Measurements from ENCODE around the gene FRG2C. TPM values are rescaled to one million over a fixed set of nuclear protein-coding genes. Genes with fewer than 3 reads are reported as not detected.
A peak's percentile ranks its signal among the peaks of the same experiment; 100 is the strongest.
"Not testable (repeated sequence)": the region's sequence is repeated elsewhere in the genome, so short reads cannot be mapped to it uniquely, and the experiment has no call there.

The FRG2C gene
- total and polyA plus RNA-seq, 7 donors: not detected

DNA sequence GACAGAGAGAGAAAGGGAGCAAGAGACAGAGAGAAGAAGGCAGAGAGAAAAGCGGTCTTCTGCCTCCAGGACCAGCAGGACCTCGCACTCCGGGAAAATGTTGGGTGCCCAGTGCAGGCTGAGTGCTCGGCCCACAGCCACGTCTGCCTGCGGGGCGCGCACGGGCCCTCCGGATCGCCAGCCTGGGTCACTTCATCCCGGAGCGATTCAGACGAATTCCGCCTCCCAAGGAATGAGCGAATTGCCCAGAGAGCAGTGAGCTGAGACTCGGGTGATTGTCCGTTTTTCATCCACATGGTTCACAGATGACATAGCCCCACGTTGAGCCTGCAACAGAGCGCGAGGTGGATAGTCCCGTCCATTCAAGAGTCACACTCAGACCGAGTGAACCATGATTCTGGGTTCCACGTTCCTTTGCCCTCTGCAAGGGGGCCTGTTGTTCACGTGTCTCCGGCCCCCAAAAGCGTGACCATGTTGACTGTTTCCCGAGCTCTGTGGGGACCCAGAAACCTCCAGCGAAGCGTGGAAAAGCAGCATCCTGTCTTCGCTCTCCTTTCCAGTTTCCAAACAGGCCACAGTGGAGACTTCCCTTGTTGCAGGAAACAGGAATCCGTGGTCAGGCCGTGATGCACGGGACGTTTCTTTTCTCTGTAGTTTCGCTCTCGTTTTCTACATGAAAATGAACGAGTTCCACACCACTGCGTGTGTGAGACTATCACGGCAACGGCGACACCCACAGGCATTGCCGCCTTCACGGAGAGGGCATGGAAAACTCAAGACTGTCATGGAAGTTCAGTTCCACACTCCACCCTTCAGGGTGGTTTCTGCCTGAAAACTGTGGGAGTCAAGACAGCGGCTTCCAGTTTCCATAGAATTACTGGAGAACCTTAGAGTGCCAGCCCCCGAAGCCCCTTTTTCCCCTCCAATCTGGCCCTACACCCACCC lies 3.9 kb downstream of the FRG2C start:
- peak overlapping the region; percentile 64 for H3K4me3 ChIP-seq
- H3K9me3 ChIP-seq; H3K36me3 ChIP-seq (ENCODE audit: insufficient read depth in 1 of 2, low read depth in 1 of 2); H3K27ac ChIP-seq; H3K4me1 ChIP-seq; ATAC-seq; intact Hi-C loops (cut with DNase I); DNase-seq: not testable (repeated sequence)
- H3K27me3 ChIP-seq (ENCODE audit: insufficient read depth in 3 of 3, low read length in 2 of 3): peaks cover 0 to 68% (median 26%) of the 10 kb centered on the region in 3 donors
- 29 to 38% (median 34%) methylated on average over 46 of the region's 46 CpGs for WGBS, 3 donors

DNA sequence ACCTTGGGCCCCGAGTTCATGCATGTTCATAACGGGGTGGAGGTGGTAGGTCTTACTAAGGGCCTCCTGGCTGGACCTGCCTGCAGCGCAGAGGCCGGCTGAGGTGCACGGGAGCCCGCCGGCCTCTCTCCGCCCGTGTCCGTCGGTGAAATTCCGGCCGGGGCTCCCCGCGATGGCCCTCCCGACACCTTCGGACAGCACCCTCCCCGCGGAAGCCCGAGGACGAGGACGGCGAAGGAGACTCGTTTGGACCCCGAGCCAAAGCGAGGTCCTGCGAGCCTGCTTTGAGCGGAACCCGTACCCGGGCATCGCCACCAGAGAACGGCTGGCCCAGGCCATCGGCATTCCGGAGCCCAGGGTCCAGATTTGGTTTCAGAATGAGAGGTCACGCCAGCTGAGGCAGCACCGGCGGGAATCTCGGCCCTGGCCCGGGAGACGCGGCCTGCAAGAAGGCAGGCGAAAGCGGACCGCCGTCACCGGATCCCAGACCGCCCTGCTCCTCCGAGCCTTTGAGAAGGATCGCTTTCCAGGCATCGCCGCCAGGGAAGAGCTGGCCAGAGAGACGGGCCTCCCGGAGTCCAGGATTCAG lies 4.7 kb downstream of the FRG2C start:
- intact Hi-C loops (cut with DNase I); H3K9me3 ChIP-seq; H3K27ac ChIP-seq; H3K36me3 ChIP-seq (ENCODE audit: insufficient read depth in 1 of 2, low read depth in 1 of 2); H3K4me1 ChIP-seq: not testable (repeated sequence)
- H3K27me3 ChIP-seq (ENCODE audit: insufficient read depth in 3 of 3, low read length in 2 of 3): peaks cover 0 to 75% (median 26%) of the 10 kb centered on the region in 3 donors
- peak overlapping the region; percentile 64 for H3K4me3 ChIP-seq
- DNase-seq (peak; percentile 76 to 91), ATAC-seq (peak; percentile 71 to 74 (median 72))
- 50 to 53% (median 51%) methylated on average over 51 to 53 of the region's 53 CpGs for WGBS, 3 donors

DNA sequence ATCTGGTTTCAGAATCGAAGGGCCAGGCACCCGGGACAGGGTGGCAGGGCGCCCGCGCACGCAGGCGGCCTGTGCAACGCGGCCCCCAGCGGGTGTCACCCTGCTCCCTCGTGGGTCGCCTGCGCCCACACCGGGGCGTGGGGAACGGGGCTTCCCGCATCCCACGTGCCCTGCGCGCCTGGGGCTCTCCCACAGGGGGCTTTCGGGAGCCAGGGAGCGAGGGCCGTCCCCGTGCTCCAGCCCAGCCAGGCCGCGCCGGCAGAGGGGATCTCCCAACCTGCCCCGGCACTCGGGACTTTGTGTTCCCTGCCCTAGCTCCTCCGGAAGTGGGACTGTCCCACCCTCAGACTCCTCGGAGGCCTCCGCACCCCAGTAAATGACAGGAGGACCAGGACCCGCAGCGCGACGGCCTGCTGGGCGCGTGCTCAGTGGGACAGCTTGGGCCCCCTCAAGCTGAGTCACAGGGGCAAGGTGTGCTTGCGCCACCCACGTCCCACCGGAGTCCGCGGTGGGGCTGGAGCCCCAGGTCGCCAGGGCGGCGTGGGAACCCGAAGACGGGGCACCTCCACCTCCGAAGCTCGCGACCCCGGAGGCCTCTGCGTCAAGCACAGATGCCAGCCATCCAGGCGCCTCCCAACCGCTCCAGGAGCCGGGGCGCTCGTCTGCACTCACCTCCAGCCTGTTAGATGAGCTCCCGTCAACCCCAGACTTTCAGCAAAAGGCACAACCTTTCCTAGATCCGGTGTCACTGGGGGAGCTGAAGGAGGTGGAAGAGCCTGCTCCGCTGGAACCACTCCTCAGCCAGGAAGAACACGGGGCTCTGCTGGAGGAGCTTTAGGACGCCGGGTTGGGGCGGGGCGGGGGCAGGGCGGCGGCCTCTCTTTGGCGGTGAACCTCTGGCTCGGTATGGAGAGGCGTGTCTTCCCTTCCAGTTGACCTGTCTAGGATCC lies 5.5 kb downstream of the FRG2C start:
- H3K9me3 ChIP-seq; H3K4me1 ChIP-seq; H3K36me3 ChIP-seq (ENCODE audit: insufficient read depth in 1 of 2, low read depth in 1 of 2); intact Hi-C loops (cut with DNase I); H3K27ac ChIP-seq: not testable (repeated sequence)
- DNase-seq (peak; percentile 52 to 78), ATAC-seq (peak; percentile 54 to 72 (median 66))
- peaks cover 0 to 79% (median 26%) of the 10 kb centered on the region in 3 donors for H3K27me3 ChIP-seq (ENCODE audit: insufficient read depth in 3 of 3, low read length in 2 of 3)
- H3K4me3 ChIP-seq: peak overlapping the region; percentile 64
- WGBS, 3 donors: 34 to 38% (median 37%) methylated on average over 71 of the region's 71 CpGs

DNA sequence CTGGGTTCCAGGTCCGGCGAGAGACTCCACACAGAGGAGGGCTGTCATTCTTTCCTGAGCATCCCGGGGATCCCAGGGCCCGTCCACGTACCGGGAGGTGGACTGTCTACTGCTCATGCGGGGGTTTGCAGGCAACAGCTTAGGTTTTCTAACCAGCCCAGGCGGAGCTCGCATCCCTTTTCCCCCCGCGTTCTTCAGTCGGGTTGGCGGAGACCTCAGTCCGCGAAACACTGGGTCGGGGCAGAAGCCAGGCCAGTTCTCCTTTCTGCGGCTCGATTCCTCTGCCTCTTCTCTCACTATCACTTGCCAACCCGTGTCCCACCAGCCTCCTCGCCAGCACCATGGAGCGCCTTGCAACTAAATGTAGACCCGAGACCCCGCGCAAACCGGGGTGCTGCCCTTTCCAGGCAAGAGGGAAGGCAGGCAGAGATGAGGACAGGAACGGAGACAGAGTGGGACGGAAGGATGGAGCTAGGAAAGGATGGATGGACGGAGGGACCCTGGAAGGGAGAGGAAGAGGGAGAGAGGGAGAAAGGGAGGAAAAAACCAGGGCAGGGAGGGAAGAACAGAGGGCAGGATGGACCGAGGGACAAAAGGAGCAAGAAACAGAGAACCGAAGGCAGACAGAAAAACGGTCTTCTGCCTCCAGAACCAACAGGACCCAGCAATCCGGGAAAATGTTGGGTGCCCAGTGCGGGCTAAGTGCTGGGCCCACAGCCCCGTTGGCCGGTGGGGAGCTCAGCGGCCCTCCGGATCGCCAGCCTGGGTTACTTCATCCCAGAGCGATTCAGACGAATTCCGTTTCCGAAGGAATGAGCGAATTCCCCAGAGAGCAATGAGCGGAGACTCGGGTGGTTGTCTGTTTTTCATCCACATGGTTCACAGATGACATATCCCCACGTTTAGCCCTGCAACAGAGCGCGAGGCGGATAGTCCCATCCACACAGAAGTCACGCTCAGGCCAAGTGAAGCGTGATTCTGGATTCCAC lies 6.5 kb downstream of the FRG2C start:
- Histone ChIP-seq H3K4me3 (peak overlapping the region; percentile 64), H3K27me3 (ENCODE audit: insufficient read depth in 3 of 3, low read length in 2 of 3) (peaks cover 0 to 73% (median 26%) of the 10 kb centered on the region in 3 donors)
- H3K27ac ChIP-seq; intact Hi-C loops (cut with DNase I); H3K4me1 ChIP-seq; H3K36me3 ChIP-seq (ENCODE audit: insufficient read depth in 1 of 2, low read depth in 1 of 2); ATAC-seq; H3K9me3 ChIP-seq; DNase-seq: not testable (repeated sequence)
- 10 to 15% (median 13%) methylated on average over 51 of the region's 51 CpGs for WGBS, 3 donors

DNA sequence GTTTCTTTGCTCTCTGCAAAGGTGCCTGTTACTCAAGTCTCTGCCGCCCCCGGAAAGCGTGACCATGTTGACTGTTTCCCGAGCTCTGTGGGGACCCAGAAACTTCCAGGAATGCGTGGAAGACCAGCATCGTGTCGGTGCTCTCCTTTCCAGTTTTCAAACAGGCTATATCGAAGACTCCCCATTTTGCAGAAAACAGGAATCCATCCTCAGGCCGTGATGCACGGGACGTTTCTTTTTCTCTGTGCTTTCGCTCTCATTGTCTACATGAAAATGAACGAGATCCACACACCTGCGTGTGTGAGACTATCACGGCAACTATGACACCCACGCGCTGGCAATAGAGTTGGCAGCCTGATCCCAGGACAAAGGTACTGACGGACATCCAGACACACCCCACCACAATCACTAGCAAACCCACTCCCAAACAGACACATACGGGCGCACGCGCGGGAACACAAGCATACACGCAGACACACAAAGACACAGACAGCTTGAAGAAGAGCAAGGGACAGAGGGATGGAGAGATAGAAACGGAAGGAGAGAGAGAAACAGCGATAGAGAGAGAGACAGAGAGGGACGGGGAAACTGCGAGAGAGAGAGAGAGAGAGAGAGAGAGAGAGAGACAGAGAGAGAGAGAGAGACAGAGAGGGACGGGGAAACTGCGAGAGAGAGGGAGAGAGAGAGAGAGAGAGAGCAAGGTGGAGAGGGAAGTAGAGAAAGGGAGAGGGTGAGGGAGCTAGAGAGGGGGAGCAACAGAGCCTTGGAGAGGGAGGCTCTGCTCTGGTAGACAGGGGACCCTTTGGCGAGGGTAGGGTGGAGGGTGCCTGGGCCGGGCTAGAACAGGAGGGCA lies 7.4 kb downstream of the FRG2C start:
- Histone ChIP-seq H3K4me3 (peak overlapping the region; percentile 64), H3K27ac (peak overlapping the region; percentile 68), H3K27me3 (ENCODE audit: insufficient read depth in 3 of 3, low read length in 2 of 3) (peaks cover 0 to 67% (median 24%) of the 10 kb centered on the region in 3 donors)
- intact Hi-C loops (cut with DNase I); H3K9me3 ChIP-seq; ATAC-seq; H3K4me1 ChIP-seq; DNase-seq; H3K36me3 ChIP-seq (ENCODE audit: insufficient read depth in 1 of 2, low read depth in 1 of 2): not testable (repeated sequence)
- WGBS, 3 donors: 18 to 20% (median 18%) methylated on average over 32 of the region's 32 CpGs

DNA sequence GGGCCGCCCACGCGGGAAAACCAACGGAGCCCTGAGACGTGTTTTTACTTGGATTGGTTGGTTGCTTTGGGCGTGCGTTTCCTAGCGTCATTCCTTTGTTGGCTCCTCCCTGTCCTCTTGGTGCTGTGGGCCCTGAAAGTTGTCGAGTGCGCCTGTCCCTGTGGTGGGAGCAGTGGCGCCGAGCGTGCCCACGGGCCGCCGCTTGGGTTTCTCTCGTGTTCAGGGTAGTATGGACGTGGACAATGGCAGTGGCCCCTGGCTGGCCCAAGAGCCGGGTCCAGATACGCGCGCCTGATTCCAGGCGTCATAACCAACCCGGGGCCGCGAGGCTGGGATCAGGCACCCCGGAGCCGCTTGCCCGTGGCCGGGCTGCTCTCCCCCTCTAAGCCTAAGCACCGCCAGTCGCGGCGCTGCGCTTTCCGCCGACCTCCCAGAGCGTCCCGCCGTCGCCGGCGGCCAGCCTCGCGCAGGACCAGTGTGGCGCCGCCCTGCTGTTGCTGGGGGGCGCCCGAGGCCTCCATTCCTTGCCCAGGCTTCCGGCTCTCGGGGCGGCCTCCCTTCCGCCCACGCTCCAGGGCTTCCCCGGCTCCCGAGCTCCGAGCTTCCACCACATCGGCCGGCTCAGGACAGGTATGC lies 8.1 kb downstream of the FRG2C start:
- intact Hi-C loops (cut with DNase I); H3K9me3 ChIP-seq; H3K36me3 ChIP-seq (ENCODE audit: insufficient read depth in 1 of 2, low read depth in 1 of 2); H3K4me1 ChIP-seq: not testable (repeated sequence)
- DNase-seq (peak in 1 of 2 donors; percentile 55), ATAC-seq (peak in 2 of 4 donors; percentile 10 to 31)
- peaks cover 0 to 59% (median 24%) of the 10 kb centered on the region in 3 donors for H3K27me3 ChIP-seq (ENCODE audit: insufficient read depth in 3 of 3, low read length in 2 of 3)
- peak overlapping the region; percentile 64 for H3K4me3 ChIP-seq
- peak overlapping the region; percentile 68 for H3K27ac ChIP-seq
- WGBS, 3 donors: 12 to 17% (median 14%) methylated on average over 59 of the region's 59 CpGs

DNA sequence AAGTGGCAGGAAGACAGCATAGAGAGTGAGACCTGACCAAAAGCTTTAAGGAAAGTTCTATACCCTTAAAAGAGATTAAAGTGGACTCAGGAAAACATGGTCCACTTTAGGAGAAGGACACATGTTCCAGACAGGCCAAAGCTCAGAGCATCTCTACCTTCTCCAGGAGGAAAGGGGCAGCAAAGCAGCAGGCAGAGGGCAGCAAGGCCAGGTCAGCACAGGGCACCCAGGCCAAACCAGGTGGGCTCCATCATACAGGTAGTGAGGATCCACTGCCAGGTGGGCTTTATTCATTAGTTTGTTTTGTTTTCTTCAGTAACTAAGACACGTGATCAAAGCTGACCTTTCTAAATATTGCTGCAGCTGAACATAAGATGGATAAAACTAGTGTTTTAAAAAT lies 19.8 kb downstream of the FRG2C start:
- H3K27me3 ChIP-seq (ENCODE audit: insufficient read depth in 3 of 3, low read length in 2 of 3); H3K4me1 ChIP-seq; H3K36me3 ChIP-seq (ENCODE audit: insufficient read depth in 1 of 2, low read depth in 1 of 2); H3K4me3 ChIP-seq; intact Hi-C loops (cut with DNase I); H3K27ac ChIP-seq; ATAC-seq; DNase-seq: not testable (repeated sequence)
- peaks cover 15% of the 10 kb centered on the region for H3K9me3 ChIP-seq
- WGBS, 3 donors: 9 to 44% (median 17%) methylated on average over 1 of the region's 1 CpG

All from psoas muscle (tissue), 8 donors.